ENCODE data around the gene GRIA4. TPM values are rescaled to one million over a fixed set of nuclear protein-coding genes. Genes with fewer than 3 reads are reported as not detected.

The GRIA4 gene
- total RNA-seq, 1 experiment from 2014 or later, result not detected

DNA sequence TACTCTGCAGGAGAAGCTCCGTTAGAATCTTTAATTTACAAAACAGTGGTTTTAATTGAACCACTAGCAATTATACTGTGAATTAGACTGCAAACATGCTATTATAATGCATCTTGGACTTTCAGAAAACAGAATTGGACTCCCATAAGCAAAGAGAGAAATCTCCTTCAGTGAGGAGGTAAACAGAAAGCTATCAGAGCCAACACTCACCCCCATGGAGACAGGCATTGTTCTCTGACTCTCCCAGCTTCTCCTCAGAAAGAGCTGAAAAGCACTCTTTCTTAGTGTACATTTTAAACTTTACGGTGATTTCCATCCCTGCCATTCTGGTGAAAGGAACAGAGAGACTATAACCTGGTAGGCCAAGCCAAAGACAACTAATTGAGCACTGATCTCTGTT, 176.9 kb downstream of the GRIA4 start:
- no peak for DNase-seq (ENCODE audit: low spot score)

DNA sequence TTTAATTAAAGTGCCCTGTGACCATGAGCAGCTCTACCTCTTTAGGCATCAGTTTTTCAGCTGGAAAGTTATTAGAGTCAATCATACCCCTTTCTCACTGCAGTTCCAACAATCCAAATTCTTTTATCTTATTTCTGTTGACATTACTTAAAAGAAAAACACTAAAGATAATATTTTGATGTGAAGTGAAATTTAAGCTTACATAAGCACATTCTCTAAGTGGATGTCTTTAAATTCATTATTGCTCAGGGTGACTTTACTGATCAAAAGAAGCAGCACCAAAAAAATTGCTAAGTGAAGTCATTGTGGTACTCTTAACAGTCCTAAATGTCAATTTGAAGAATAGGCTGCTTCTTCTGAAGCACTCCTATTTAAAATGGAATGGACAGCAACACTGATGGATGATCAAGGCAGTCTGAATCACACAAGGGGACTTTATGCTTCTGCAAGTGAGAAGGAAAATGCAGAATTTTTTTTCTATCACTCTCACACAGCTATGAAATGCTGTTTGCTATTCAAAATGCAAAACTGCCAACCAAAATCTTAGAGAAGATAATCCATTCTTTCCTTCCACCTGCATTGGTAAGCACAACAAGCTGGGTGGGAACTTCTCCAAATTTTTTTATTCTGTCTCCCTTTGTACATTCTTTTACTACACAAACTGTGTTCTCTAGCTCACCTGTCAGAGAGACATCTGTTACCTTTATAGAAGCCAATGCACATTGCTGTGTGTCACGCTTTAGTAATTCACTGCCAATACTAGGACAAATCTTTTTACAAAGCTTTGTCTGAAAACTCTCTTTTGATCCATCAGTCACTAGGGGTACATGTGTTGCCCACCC, 179.9 kb downstream of the GRIA4 start:
- DNase-seq (ENCODE audit: low spot score), result no peak

GRCh38 chr11:105790840-105791239, 181.0 kb downstream of the GRIA4 start:
- no peak for DNase-seq (ENCODE audit: low spot score)

DNA sequence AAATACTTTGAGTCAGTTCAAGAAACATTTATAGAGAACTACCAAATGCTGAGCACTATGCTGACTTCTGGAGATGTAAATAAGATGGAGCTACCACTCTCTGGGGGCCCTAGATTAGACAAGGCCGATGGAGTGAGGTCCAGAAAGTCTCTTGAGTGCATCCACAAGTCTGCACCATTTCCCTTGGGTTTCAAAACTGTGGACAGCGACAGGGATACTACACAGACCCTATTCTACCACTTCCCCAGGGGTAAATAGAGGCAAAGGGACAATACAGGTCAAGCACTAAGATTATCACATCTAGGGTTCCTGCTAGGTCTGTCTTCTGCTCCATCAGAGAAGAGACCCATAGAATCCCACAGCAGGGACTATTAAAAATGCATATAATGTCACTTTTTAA, 183.2 kb downstream of the GRIA4 start:
- no peak for DNase-seq (ENCODE audit: low spot score)

GRCh38 chr11:105799263-105799662, 189.4 kb downstream of the GRIA4 start:
- no peak for DNase-seq (ENCODE audit: low spot score)

DNA sequence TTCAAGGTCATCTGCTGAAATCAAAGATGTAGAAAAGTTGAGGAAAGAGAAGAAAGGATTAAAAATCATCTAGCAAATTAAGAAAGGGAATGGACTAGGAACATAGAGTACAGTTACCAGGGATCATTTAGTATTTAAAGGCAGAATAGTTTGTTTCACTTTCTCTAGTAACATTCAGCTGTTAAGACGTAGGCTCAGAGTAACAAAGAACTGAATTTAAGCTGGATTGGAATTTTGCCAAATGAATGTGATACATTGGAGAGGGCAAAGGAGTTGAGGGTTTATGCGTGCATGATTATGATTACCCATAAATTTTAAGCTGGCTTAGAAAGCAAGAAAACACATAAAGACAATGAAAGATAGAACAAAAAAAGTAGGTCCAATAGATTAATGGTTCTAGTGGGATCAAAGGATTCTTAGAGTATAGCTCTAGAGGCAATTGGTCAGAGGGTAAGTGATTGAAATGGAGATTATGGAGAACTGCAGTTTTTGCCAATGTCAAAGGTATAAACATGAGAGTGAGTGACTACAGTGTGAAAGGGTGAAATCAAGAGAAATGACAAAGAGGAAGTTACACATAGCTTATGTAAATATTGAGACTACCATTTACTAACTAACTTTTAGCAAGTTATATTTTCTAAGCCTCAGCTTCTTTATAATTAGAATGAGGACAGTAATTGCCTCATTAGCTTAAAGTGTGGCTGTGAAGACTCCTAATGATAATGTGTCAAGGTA, 190.0 kb downstream of the GRIA4 start:
- DNase-seq (ENCODE audit: low spot score), result no peak

GRCh38 chr11:105802390-105802789, 192.5 kb downstream of the GRIA4 start:
- DNase-seq (ENCODE audit: low spot score), result no peak

DNA sequence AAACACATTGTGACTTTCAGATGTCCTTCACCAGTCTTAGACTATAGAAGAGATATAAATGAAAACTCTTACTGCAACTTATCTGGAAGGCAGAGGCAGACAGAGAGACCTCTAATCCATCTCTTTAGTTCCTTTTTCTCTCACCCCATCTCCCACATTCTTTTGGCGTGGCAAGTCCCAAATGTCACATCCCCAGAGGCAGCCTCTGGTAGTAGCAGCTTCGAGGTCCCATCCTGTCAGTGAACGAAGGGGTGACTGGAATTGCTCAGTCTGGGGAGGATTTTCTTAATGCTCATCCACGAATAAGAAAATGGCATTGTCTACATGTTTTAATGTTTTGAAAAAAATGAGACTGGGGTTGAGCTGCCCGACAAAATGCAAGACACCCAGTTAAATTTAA, 201.4 kb downstream of the GRIA4 start:
- no peak for DNase-seq (ENCODE audit: low spot score)

DNA sequence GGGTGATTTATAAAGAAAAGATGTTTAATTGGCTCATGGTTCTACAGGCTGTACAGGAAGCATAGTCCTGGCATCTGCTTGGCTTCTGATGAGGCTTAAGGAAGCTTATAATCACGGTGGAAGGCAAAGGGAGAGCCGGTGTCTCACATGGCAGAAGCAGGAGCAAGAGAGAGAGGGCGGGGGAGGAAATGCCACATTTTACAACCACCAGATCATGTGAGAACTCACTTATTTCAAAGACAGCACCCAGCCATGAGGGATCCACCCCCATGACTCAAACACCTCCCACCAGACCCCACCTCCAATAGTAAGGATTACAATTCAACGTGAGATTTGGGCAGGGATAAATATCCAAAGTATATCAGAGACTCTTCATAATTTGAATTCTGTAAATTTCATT, 211.5 kb downstream of the GRIA4 start:
- no peak for DNase-seq (ENCODE audit: low spot score)

GRCh38 chr11:105821781-105822180, 211.9 kb downstream of the GRIA4 start:
- no peak for DNase-seq (ENCODE audit: low spot score)

DNA sequence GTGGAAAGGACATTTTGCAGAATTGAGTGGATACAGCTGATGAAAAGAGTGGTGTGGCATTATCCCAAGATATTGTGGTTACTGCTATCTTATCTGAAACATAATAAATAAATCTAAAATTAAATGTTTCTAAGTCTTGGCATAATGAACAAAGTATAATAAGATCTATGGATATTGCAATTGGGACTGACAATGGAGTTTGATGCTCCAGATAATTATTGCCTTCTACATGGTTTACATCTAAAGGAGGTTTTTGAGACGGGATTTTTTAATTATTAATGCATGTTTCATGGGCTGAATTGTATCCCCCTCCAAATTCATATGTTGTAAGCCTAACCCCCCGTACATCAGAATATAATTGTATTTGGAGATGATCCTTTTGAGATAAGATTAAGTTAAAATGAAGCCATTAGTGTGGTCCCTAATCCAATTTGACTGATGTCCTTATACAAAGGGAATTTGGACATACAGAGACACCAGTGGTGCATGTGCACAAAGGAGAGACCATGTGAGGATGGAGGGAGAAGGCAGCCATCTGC, 213.7 kb downstream of the GRIA4 start:
- DNase-seq (ENCODE audit: low spot score), result no peak

- no peak for DNase-seq (ENCODE audit: low spot score)
These were observed 214.7 kb downstream of the GRIA4 start for GRCh38 chr11:105824457-105825013.

GRCh38 chr11:105825141-105825540, 215.3 kb downstream of the GRIA4 start:
- DNase-seq (ENCODE audit: low spot score), result no peak

DNA sequence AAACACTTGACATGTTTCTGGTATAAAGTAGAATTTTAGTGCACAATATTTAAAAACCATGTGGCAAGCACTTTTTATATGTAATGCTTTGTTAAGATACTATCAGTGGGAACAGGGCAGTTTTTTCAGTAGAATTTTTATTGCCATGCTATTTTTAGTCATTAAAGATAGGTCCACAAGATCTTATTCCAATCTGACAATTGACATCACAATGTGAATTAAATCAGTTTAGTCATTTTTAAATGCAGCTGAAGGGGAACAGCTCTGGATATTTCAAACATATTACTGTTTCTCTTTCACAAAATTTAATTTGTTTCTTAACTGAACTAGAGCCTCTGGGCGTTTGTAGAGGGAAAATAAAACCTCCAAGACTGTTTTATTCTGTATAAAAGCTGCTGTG, 218.0 kb downstream of the GRIA4 start:
- no peak for DNase-seq (ENCODE audit: low spot score)

DNA sequence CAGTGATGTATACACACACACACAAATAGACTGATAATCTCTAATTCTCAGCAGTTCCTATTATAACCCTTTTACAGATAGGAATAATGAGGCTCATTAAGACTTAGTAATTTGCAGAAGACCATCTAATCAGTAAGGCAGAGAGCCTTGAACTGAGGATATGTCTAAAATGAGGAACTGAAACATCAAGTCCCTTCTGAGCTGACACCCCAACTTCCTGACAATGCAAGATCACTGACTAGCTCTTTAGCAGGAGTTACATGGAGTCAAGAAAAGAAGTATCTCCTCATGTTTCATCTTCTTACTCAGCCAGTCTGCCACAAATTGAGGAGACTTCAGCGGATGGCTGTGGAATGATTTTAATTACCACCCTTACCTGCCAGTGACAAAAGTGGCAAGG, 219.2 kb downstream of the GRIA4 start:
- DNase-seq (ENCODE audit: low spot score), result no peak

GRCh38 chr11:105834461-105834860, 224.6 kb downstream of the GRIA4 start:
- no peak for DNase-seq (ENCODE audit: low spot score)

GRCh38 chr11:105838668-105839384, 229.0 kb downstream of the GRIA4 start:
- no peak for DNase-seq (ENCODE audit: low spot score)

- no peak for DNase-seq (ENCODE audit: low spot score)
These were observed 230.5 kb downstream of the GRIA4 start for GRCh38 chr11:105840391-105840790.

DNA sequence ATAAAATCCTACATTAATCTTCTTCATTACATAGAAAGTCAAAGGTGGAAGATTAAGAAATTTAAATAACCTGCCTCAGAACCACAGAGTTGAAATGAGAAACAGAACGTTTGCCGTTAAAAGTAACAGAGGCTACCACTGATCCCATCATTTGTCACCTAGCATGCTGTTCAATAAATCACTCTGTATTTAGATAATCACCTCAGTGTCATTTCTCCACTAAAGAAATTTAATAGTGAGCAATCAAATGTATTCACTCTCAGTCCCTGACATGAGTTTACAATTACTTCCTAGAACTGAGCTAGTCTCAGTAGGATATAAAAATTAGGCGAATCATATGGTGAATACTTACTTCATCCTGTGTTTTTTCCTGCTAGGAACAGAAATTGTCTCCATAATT, 242.5 kb downstream of the GRIA4 start:
- no peak for DNase-seq (ENCODE audit: low spot score)

GRCh38 chr11:105854269-105854668, 244.4 kb downstream of the GRIA4 start:
- DNase-seq (ENCODE audit: low spot score), result no peak

- DNase-seq (ENCODE audit: low spot score), result no peak
These were observed 247.1 kb downstream of the GRIA4 start for GRCh38 chr11:105856954-105857353.

DNA sequence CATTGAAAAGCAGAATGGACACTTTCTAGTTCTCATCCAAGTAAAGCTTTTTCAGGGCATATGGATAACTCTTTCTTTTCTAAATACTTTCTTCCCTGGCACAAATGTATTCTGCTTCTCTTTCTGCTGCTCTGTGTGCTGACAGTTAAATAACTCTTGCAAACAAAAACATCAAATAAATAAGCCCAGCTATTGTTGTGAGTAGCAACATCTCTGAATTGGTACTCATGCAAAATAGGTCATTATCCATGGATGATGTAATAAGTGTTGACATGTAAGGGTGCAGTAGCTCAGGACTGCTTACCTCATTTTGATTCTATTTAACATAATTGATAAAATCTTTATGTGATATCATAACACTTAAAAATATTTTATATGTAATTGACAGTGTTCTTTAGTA, 247.9 kb downstream of the GRIA4 start:
- DNase-seq (ENCODE audit: low spot score), result no peak
